Islet of Langerhans (tissue), 1 donor: ENCODE measurements around the gene MED12.
A peak's percentile ranks its signal among the peaks of the same experiment; 100 is the strongest.
"Not testable (repeated sequence)": the region's sequence is repeated elsewhere in the genome, so short reads cannot be mapped to it uniquely, and the experiment has no call there.

Experiments used
- FAIRE-seq: peaks from one replicate; lab custom pipeline; 2011; peaks lifted over from hg19 to GRCh38; lab: Jason Lieb, UNC

MED12 gene

DNA sequence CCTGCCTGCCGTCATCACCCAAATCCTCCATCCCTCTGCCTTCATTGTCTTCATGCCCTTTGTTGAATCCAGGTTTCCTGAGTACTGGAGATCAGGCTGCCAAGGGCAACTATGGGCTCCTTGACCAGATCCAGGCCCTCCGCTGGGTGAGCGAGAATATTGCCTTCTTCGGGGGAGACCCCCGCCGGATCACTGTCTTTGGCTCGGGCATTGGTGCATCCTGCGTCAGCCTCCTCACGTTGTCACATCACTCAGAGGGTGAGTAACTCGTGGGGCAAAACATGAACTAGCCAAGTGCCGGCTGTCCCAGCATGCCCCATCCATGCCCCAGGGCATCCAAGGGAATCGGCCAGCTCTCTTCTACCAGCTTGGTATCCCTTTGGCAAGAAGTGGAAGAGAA lies 45.7 kb downstream of the MED12 start:
- FAIRE-seq, result no peak

DNA sequence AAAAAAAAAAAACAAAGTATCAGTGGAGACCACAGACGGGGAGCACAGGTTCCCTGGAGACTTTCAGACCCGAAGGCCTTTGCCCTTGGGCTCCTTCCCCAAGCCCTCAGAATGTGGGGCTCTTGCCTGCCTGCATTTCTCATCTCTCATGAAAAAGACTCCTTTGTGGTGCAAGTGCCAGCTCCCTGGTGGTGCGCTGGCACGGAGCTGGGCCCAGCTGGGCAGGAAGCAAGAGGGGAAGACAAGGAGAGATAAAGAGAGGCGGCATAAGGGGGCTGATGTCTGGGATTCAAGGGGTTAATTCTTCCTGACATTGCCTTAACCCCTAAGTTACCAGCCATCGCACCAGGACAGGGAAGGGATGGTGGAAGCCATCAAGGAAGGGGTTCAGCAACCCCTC lies 48.1 kb downstream of the MED12 start:
- FAIRE-seq, result no peak

GRCh38 chrX:71167031-71167781 lies 48.8 kb downstream of the MED12 start:
- FAIRE-seq, result no peak

- no peak for FAIRE-seq
These were observed 49.7 kb downstream of the MED12 start for GRCh38 chrX:71168134-71168533.

DNA sequence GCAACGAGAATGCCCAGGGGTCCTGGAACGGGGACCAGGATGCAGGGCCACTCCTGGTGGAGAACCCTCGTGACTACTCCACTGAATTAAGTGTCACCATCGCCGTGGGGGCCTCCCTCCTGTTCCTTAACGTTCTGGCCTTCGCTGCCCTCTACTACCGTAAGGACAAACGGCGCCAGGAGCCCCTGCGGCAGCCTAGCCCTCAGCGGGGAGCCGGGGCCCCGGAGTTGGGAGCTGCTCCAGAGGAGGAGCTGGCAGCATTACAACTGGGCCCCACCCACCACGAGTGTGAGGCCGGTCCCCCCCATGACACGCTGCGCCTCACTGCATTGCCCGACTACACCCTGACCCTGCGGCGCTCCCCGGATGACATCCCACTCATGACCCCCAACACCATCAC lies 51.2 kb downstream of the MED12 start:
- FAIRE-seq, result no peak

DNA sequence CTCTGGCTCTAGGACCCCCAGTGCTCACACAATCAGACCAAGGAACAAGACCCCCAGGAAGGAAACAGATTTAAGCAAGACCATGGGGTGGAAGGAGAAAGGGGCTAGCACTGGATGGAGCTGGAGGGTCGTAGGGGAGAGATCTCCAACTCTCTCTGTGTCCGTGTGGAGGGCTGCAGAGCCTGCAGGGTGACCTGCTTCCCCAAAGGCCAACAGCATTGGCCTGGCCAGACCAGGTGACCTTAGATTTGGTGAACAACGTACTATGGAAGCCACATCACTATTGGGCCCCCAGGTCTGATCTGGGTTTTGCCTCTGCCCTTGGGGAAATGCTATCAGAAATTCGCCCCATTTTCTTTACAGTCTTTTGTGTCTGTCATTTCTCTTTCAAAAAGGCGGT lies 52.3 kb downstream of the MED12 start:
- FAIRE-seq, result no peak

- no peak for FAIRE-seq
These were observed 52.9 kb downstream of the MED12 start for GRCh38 chrX:71171110-71171801.

DNA sequence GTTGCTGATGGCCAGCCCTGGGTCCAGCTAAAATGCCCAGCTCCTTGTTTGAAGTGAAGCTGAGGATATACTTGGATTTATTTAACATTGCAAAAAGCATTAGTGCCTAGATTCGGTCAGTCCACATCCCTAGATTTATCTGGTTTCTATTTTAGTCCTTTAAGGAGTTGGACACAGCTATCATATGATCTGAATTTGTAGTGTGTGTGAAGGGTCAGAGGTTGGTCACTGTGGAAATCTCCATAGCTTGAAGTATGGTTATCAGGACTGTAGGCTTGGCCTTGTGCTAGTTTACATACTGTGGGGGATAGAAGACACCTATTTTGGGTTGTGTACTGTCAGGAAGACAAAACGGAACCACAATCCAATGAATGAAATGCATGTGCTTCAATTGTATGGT lies 55.0 kb downstream of the MED12 start:
- no peak for FAIRE-seq

- FAIRE-seq, result no peak
These were observed 56.4 kb downstream of the MED12 start for GRCh38 chrX:71174795-71175194.

GRCh38 chrX:71175531-71175930 lies 57.1 kb downstream of the MED12 start:
- no peak for FAIRE-seq

GRCh38 chrX:71177327-71177726 lies 58.9 kb downstream of the MED12 start:
- FAIRE-seq, result no peak

DNA sequence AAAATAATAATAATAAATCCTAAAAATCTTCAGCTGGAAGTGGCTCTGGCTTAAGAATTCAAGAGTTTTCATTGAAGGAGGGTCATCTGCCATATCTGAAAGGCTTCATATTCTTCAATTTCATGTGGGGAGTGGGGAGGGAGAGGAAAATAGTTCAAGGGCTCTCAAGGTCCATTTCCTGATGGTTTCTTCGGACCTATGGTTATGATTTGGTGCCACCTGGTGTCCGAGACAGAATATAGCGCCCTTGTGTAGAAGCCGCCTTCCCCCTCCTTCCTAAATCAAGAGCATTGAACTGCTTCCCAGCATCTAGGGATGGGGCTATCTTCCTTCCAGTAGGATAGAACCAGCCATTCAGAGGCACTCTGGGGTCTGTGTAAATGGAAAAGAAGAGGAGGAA lies 60.5 kb downstream of the MED12 start:
- FAIRE-seq, result peak; percentile 74

DNA sequence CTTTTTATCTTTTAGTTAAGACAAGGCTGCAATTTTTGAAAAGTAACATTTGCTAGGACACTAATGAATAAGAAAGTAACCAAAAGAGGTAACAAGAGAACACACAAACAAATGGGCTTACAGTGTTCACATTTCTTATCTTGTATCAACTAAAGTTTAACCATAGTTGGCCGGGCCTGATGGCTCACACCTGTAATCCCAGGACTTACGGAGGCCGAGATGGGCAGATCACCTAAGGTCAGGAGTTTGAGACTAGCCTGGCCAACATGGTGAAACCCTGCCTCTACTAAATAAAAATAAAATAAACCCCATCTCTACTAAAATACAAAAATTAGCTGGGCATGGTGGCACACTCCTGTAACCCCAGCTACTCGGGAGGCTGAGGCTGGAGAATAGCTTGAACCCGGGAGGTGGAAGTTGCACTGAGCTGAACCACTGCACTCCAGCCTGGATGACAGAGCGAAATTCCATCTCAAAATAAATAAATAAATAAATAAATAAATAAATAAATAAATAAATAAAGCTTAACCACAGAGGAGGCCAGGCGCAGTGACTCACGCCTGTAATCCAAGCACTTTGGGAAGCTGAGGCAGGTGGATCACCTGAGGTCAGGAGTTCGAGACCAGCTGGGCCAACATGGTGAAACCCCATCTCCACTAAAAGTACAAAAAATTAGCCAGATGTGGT lies 62.3 kb downstream of the MED12 start:
- FAIRE-seq, result not testable (repeated sequence)

DNA sequence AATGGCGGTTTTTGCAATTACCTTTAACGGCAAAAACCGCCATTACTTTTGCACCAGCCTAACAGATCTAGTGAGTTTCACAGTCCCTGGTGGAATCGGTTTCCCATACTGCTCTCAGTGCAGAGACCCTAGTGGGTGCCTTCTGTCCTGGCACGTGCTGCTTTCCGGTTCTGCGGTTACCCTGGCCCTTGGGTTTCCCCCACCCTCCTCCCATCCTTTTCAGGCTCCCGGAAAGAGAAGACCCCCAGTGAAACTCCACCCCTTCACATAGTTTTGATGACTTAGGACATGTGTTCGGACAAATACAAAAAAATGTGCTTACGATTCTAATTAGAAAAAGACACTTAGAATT lies 63.1 kb downstream of the MED12 start:
- no peak for FAIRE-seq

DNA sequence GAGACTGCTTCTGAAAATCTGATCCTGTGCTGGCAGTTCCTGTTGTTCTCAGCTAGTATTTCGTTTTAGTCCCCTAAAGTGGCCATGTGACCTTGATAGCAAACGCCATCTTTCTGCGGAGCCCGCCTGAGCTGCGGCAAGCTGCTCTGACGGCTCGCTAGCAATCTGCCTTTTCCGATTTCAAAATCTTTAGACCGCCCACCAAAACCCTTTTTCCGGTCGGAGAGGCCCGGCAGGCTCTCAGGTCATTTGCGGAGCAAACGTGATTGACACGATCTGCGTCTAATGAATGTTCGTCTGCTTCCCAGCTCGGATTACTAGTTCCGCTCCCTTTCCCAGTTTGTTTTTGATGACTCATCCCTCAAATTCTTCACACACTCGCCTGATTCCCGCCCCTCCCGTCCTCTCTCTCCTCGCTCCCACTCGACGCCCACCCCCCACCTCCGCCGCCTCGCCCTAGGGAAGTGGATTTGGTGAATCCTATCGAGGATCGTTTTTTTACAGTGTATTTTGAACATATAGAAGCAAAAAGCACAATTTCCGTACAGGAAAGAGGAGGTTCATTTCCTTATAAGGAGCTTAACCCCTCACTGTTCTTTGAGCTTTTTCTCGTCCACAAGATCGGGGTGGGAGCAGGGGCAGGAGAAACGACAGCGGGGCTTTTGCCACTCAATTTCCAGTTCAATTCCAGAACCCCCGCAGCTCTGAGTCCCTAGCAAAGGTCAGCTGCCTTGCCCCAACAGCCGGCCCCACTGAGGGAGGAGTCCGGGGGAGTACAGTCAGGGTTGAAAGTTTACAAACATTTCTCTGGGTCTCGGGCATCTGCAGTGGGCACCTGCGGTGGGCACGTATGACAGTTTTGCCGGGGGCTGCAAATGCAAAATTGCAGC lies 63.8 kb downstream of the MED12 start:
- FAIRE-seq, result peak; percentile 91

DNA sequence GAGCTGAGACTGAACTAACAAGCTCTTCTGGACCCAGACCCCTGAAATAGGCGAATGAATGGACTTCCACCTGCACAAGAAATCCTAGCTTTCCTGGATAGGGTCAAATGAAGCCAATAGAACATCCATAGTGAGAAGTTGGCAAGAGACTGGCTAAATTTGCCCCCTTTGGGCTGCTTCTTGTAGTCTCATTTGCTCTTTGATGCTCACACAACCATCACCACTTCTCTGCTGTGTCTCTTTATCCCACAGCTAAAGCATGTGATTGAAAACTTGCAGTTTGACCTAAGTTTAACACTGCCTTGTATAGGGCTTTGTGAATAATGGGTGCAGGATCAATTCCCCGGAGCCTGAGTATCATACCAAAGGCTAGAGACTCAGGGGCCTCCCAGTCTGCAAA lies 64.5 kb downstream of the MED12 start:
- FAIRE-seq, result no peak

DNA sequence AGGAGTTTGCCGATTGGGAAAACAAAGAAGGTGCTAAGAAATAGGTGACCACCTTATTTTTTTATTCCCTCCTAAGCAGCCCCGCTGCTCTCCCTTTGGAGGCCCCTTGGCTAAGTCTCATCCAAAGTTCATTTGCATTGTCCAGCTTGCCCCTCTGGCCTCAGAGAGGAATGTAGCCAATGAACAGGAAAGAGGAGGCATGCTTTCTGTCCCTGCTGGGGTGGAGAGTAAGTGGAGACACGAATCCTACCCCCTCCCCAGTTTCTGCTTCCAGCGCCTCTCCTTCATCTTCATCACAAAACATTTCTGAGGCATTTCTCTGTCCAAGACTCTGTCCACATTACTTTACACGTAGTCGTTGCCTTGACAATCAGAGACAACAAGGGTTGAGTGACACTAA lies 64.9 kb downstream of the MED12 start:
- FAIRE-seq, result no peak

DNA sequence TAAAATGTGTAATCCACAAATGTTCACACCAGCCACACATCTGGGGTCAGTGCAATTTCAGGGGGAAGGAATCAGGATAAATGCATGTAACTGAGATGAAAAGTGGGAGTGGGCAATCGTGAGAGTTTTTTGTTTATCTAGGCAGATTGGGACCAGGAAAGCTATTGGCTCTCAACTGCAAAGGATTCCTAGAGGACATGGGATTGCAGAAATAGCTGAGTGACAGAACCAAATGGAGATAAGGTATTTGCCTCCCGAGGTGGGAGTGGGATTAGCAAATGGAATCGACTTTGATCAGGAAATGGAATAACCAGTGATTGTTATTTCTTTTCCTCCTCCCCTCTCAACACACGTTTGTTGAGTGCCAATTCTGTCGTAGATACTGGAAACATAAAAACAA lies 65.7 kb downstream of the MED12 start:
- no peak for FAIRE-seq

GRCh38 chrX:71184803-71185495 lies 66.6 kb downstream of the MED12 start:
- no peak for FAIRE-seq

DNA sequence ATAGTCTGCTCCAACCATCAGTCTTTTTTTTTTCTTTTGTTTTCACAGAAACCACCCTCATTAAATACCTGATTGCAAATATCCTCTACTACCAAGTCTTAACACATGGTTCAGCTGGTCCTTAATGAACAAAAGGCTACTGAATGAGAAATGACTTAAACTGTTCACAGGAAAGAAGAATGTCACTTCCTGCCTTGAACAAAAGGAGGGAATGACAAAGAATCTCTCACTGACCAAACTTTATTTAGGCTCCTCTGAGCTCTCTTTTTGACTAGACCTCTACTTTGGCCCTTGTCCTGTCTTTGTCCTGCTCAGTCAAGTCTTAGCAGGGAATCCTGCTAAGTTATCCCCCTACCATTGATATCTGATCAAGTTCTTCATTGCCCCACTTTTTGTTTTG lies 72.9 kb downstream of the MED12 start:
- FAIRE-seq, result no peak
